ENCODE data around the gene ADAMTS17. TPM values are rescaled to one million over a fixed set of nuclear protein-coding genes. Genes with fewer than 3 reads are reported as not detected.
A peak's percentile ranks its signal among the peaks of the same experiment; 100 is the strongest.

Gene ADAMTS17
- total and polyA plus RNA-seq, 11 donors = 0.30 to 2.4 (median 1.2) TPM

DNA sequence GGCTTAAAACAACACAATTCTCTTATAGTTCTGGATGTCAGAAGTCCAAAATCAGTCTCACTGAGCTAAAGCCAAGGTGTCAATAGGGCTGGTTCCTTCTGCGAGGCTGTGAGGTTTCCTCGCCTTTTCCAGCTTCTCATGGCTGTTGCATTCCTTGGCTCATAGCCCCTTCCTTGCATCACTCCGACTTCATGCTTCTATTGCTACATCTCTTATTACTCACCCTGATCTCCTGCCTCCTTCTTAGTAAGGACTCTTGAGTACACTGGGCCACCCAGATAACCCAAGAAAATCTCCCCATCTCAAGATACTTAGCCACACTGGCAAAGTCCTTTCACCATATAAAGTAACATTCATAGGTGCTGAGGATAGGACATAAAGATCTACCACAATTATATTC is 193.9 kb downstream of the ADAMTS17 start:
- 92 to 98% (median 95%) methylated on average over 3 of the region's 3 CpGs for WGBS, 4 donors
- no peaks in the 10 kb centered on the region for H3K36me3 ChIP-seq
- ATAC-seq (no peak), DNase-seq (no peak)
- intact Hi-C loops (cut with DNase I) = loop anchor here in 1 of 10 donors (2.0 kb wide), 1 partner anchor 19 kb away; no protein-coding TSS in a partner anchor
- no peak overlapping the region for H3K27ac ChIP-seq
- H3K9me3 ChIP-seq = peaks cover 0 to 28% (median 13%) of the 10 kb centered on the region in 12 donors
- peaks cover 0 to 3% (median 0%) of the 10 kb centered on the region in 12 donors for H3K4me1 ChIP-seq
- H3K4me3 ChIP-seq = no peak overlapping the region
- TF ChIP-seq, protein P1, sequence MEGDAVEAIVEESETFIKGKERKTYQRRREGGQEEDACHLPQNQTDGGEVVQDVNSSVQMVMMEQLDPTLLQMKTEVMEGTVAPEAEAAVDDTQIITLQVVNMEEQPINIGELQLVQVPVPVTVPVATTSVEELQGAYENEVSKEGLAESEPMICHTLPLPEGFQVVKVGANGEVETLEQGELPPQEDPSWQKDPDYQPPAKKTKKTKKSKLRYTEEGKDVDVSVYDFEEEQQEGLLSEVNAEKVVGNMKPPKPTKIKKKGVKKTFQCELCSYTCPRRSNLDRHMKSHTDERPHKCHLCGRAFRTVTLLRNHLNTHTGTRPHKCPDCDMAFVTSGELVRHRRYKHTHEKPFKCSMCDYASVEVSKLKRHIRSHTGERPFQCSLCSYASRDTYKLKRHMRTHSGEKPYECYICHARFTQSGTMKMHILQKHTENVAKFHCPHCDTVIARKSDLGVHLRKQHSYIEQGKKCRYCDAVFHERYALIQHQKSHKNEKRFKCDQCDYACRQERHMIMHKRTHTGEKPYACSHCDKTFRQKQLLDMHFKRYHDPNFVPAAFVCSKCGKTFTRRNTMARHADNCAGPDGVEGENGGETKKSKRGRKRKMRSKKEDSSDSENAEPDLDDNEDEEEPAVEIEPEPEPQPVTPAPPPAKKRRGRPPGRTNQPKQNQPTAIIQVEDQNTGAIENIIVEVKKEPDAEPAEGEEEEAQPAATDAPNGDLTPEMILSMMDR (IDR thresholded peaks at IDR 0.05) = no peak
- TF ChIP-seq POLR2A (IDR thresholded peaks at IDR 0.05) = no peak
- H3K27me3 ChIP-seq = no peaks in the 10 kb centered on the region

DNA sequence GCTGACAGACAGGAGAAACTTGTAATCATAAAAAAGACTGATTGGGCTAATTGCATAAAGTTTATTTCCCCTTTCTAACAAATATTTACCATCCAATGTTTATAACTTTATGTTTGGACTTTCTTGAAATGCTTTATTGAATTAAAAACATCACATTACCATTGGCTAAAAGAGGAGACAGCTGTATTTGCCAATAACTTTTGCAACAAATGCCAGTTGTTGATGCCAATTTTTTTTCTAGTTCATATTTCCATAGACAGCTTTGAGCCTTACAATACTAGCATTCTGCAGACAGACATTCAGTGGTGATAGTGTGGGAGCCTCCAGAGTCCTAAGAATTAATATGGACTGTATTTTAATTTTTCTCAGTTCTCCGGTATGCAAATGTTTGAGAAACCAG is 198.4 kb downstream of the ADAMTS17 start:
- 84 to 96% (median 90%) methylated on average over 1 of the region's 1 CpG for WGBS, 4 donors
- Histone ChIP-seq H3K4me1 (peaks cover 0 to 3% (median 0%) of the 10 kb centered on the region in 12 donors), H3K4me3 (no peak overlapping the region), H3K9me3 (peaks cover 0 to 15% (median 8%) of the 10 kb centered on the region in 12 donors), H3K27me3 (no peaks in the 10 kb centered on the region), H3K36me3 (no peaks in the 10 kb centered on the region), H3K27ac (no peak overlapping the region)
- intact Hi-C loops (cut with DNase I) = no loop called here
- DNase-seq = no peak
- no peak for ATAC-seq
- no peak for TF ChIP-seq POLR2A (IDR thresholded peaks at IDR 0.05)
- TF ChIP-seq, protein P1 (IDR thresholded peaks at IDR 0.05) = no peak

DNA sequence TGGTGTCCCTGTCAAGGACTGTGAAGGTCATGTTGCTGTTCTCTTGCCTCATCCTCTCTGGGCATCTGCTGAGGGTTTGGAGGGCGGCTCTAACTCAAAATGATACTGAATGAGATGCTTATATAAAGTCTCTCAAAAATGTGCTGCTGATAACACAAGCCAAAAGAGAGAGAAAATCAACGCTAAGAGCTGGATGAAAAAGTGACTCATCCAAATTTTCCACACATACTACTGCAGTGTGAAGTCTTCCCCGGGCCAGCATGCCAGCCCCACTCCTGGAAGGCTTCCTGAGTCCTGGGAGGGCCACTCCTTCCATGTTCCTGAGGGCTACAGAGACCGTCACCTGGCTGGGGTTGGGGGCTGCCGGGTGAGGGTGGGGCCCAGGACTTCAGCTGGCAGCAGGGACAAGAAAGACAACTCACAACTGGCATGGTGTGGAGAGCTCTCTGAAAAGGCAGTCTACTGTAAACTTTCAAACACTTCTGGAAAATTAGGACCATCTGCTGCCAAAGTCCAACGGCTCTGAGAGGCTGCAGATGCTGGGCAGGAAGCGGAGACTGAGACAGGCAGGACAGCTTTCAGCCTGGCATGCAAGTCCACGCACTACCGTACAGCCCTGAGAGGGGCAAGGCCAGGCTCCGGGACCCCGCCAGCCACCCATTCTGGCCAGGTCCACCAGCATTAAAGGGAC is 200.3 kb downstream of the ADAMTS17 start:
- TF ChIP-seq, protein P1 (IDR thresholded peaks at IDR 0.05) = no peak
- no peak for TF ChIP-seq POLR2A (IDR thresholded peaks at IDR 0.05)
- 61 to 71% (median 67%) methylated on average over 10 to 11 of the region's 11 CpGs for WGBS, 4 donors
- H3K9me3 ChIP-seq = no peaks in the 10 kb centered on the region
- DNase-seq (no peak), ATAC-seq (peak in 2 of 4 donors; percentile 49 to 67)
- peak overlapping the region in 1 of 12 donors; percentile 24 for H3K27ac ChIP-seq
- intact Hi-C loops (cut with DNase I) = no loop called here
- H3K4me1 ChIP-seq = peaks cover 0 to 3% (median 0%) of the 10 kb centered on the region in 12 donors
- H3K27me3 ChIP-seq = no peaks in the 10 kb centered on the region
- no peaks in the 10 kb centered on the region for H3K36me3 ChIP-seq
- no peak overlapping the region for H3K4me3 ChIP-seq

DNA sequence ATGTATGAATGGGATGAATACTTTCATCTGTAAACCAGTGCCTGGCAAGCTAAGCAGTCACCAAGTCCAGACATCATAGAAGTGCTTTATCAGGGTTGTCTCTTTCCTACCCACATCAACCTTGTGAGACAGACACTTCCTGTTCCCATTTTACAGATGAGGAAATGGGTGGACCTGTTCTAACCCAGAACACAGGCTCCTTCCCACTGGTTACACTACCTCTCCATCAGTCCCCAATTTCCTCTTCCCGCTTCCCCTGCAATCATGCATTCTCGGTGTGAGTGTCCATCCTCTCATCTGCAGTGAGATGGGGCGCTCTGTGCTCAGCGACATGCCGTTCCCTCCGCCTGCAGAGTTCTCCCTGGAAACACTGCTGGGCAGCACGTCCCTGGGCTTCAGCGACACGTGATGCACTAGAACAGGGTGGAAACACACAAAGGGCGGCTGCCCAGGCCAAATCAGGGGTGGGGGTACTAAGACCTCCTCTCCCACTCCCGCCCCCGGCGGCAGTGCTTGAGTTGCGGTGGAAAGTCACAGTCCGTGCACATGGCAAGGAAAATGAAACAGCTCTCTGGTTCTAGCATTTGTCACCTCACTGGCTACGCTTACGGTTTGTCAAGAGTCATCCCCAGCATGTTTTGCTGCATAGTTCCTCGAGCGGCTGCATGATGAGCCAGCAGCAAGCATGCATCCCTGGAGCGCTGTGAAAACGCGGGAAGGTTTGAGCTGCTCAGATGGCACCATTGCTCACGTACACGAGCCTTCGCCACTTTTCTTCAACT is 201.1 kb downstream of the ADAMTS17 start:
- peak overlapping the region in 1 of 12 donors; percentile 24 for H3K27ac ChIP-seq
- peak in 1 of 4 donors; percentile 15 for ATAC-seq
- 85 to 92% (median 88%) methylated on average over 22 to 25 of the region's 25 CpGs for WGBS, 4 donors

More for the DNA sequence above, 201.1 kb downstream of the ADAMTS17 start:
- intact Hi-C loops (cut with DNase I) = no loop called here
- Histone ChIP-seq H3K4me3 (no peak overlapping the region), H3K4me1 (peaks cover 0 to 3% (median 0%) of the 10 kb centered on the region in 12 donors), H3K27me3 (no peaks in the 10 kb centered on the region), H3K9me3 (no peaks in the 10 kb centered on the region), H3K36me3 (no peaks in the 10 kb centered on the region)
- no peak for TF ChIP-seq POLR2A (IDR thresholded peaks at IDR 0.05)
- TF ChIP-seq, protein P1 (IDR thresholded peaks at IDR 0.05) = no peak
- DNase-seq = no peak

Measured in heart left ventricle (tissue), 16 donors.